ENCODE results near the gene DGKD. TPM values are rescaled to one million over a fixed set of nuclear protein-coding genes. Genes with fewer than 3 reads are reported as not detected.

Gene DGKD
- polyA plus RNA-seq, 1 donor = 21.9 TPM

- DNase-seq (ENCODE audit: low read depth) = peak; percentile 67
Measured at GRCh38 chr2:233474308-233475160, 120.2 kb downstream of the DGKD start.

- no peak for DNase-seq (ENCODE audit: low read depth)
Measured at GRCh38 chr2:233476063-233476410, 121.7 kb downstream of the DGKD start.

GRCh38 chr2:233476651-233477547 is 122.6 kb downstream of the DGKD start:
- no peak for DNase-seq (ENCODE audit: low read depth)

- DNase-seq (ENCODE audit: low read depth) = no peak
Measured at GRCh38 chr2:233477548-233478433, 123.5 kb downstream of the DGKD start.

GRCh38 chr2:233479616-233480489 is 125.6 kb downstream of the DGKD start:
- no peak for DNase-seq (ENCODE audit: low read depth)

- DNase-seq (ENCODE audit: low read depth) = no peak
Measured at GRCh38 chr2:233480490-233481202, 126.4 kb downstream of the DGKD start.

- no peak for DNase-seq (ENCODE audit: low read depth)
Measured at GRCh38 chr2:233481368-233482142, 127.3 kb downstream of the DGKD start.

GRCh38 chr2:233482616-233483015 is 128.3 kb downstream of the DGKD start:
- no peak for DNase-seq (ENCODE audit: low read depth)

- no peak for DNase-seq (ENCODE audit: low read depth)
Measured at GRCh38 chr2:233485726-233486125, 131.4 kb downstream of the DGKD start.

GRCh38 chr2:233486357-233486756 is 132.1 kb downstream of the DGKD start:
- no peak for DNase-seq (ENCODE audit: low read depth)

- no peak for DNase-seq (ENCODE audit: low read depth)
Measured at GRCh38 chr2:233486778-233487552, 132.7 kb downstream of the DGKD start.

- DNase-seq (ENCODE audit: low read depth) = no peak
Measured at GRCh38 chr2:233487748-233488345, 133.6 kb downstream of the DGKD start.

GRCh38 chr2:233489143-233489542 is 134.8 kb downstream of the DGKD start:
- no peak for DNase-seq (ENCODE audit: low read depth)

- DNase-seq (ENCODE audit: low read depth) = no peak
Measured at GRCh38 chr2:233489666-233490065, 135.4 kb downstream of the DGKD start.

GRCh38 chr2:233490831-233491230 is 136.5 kb downstream of the DGKD start:
- DNase-seq (ENCODE audit: low read depth) = no peak

GRCh38 chr2:233491326-233491725 is 137.0 kb downstream of the DGKD start:
- DNase-seq (ENCODE audit: low read depth) = no peak

- no peak for DNase-seq (ENCODE audit: low read depth)
Measured at GRCh38 chr2:233492078-233492477, 137.8 kb downstream of the DGKD start.

GRCh38 chr2:233492751-233493150 is 138.5 kb downstream of the DGKD start:
- DNase-seq (ENCODE audit: low read depth) = no peak
